ENCODE measurements around the gene MVB12B.

DNA sequence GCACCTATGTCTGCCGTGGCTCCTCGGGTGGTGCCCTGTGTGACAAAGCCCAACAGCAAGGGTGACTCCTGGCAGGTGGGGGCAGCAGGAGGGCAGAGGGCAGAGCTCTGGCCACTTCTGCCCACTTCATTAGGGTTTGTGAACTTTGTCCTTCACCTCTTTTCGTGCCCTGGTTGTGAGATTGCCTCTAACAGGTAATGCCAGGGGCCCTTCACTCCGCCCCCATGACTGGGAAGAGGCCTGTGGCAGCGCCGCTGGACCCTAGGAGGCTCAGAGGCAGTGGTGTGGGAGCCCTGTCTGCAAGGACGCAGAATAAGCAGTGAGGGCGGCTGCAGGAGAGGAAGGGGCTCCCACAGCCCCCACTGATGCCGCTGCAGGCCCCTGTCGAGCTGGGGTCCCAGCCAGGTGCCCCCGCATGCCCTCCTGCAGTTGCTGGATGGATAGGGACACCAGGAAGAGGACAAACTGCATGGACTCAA is 178.4 kb downstream of the MVB12B start:
- TF ChIP-seq, protein P1, sequence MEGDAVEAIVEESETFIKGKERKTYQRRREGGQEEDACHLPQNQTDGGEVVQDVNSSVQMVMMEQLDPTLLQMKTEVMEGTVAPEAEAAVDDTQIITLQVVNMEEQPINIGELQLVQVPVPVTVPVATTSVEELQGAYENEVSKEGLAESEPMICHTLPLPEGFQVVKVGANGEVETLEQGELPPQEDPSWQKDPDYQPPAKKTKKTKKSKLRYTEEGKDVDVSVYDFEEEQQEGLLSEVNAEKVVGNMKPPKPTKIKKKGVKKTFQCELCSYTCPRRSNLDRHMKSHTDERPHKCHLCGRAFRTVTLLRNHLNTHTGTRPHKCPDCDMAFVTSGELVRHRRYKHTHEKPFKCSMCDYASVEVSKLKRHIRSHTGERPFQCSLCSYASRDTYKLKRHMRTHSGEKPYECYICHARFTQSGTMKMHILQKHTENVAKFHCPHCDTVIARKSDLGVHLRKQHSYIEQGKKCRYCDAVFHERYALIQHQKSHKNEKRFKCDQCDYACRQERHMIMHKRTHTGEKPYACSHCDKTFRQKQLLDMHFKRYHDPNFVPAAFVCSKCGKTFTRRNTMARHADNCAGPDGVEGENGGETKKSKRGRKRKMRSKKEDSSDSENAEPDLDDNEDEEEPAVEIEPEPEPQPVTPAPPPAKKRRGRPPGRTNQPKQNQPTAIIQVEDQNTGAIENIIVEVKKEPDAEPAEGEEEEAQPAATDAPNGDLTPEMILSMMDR (IDR thresholded peaks at IDR 0.05; ENCODE audit: poor library complexity, severe bottlenecking): no peak
- no peak for TF ChIP-seq EZH2 (IDR thresholded peaks at IDR 0.05; ENCODE audit: borderline replicate concordance, insufficient read depth, low read length, poor library complexity, severe bottlenecking)
- TF ChIP-seq POLR2AphosphoS5 (IDR thresholded peaks at IDR 0.05): no peak
- TF ChIP-seq, protein P2, sequence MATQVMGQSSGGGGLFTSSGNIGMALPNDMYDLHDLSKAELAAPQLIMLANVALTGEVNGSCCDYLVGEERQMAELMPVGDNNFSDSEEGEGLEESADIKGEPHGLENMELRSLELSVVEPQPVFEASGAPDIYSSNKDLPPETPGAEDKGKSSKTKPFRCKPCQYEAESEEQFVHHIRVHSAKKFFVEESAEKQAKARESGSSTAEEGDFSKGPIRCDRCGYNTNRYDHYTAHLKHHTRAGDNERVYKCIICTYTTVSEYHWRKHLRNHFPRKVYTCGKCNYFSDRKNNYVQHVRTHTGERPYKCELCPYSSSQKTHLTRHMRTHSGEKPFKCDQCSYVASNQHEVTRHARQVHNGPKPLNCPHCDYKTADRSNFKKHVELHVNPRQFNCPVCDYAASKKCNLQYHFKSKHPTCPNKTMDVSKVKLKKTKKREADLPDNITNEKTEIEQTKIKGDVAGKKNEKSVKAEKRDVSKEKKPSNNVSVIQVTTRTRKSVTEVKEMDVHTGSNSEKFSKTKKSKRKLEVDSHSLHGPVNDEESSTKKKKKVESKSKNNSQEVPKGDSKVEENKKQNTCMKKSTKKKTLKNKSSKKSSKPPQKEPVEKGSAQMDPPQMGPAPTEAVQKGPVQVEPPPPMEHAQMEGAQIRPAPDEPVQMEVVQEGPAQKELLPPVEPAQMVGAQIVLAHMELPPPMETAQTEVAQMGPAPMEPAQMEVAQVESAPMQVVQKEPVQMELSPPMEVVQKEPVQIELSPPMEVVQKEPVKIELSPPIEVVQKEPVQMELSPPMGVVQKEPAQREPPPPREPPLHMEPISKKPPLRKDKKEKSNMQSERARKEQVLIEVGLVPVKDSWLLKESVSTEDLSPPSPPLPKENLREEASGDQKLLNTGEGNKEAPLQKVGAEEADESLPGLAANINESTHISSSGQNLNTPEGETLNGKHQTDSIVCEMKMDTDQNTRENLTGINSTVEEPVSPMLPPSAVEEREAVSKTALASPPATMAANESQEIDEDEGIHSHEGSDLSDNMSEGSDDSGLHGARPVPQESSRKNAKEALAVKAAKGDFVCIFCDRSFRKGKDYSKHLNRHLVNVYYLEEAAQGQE (IDR thresholded peaks at IDR 0.05; ENCODE audit: borderline replicate concordance): no peak
